GM19328 (cell line): ENCODE results near the gene ULK4.
"Not testable (repeated sequence)": the region's sequence is repeated elsewhere in the genome, so short reads cannot be mapped to it uniquely, and the experiment has no call there.

Experiments
- ATAC-seq: cut with Tn5 transposase; IDR thresholded peaks from one replicate; pipeline ENCODE4 v1.9.1; 2021; ENCODE audit warnings: mild to moderate bottlenecking, moderate library complexity; ENCODE audit not compliant: unreplicated experiment

Gene ULK4

GRCh38 chr3:41592753-41593510 is 369.0 kb downstream of the ULK4 start:
- ATAC-seq = no peak

DNA sequence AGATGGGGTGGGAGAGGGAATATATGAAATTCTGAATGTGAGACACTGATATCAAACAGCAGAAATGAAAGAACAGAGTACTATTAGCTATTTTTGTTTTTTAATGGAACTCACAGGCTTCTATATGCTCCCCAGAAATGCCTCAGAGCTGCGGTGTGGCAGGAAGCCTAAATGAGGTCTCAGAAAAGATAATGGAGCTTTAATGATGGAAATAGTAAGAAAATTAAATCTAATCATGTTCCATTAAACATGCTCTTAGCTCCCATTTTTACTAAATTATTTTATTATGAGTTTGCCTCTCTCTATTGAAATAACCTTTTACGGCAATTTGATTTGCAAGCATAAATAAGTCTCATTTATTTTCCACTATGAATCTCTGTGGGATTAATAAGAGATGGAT is 378.9 kb downstream of the ULK4 start:
- ATAC-seq = no peak

- ATAC-seq = peak; percentile 93
These were observed 380.2 kb downstream of the ULK4 start for GRCh38 chr3:41581700-41582099.

GRCh38 chr3:41580274-41580959 is 381.5 kb downstream of the ULK4 start:
- no peak for ATAC-seq

DNA sequence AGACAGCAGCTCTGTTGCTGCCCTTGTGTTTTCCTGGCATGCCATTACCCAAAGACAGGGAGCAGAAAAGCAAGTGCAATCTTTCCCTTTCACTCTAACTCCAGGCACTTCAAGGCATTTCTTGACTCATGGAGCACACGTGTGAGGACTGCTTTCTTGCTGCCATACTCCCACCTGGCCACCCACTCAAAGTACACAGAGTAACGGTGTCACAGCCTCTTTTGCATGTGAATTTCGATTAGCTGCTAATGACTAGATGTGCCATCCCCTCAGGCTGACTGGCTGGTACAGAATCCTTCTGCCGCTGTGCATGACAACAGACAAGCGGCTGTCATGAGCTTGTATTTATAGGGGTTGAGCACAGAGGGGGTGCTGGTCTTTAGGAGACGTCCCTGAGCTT is 382.0 kb downstream of the ULK4 start:
- ATAC-seq = no peak

GRCh38 chr3:41578798-41579197 is 383.1 kb downstream of the ULK4 start:
- no peak for ATAC-seq

DNA sequence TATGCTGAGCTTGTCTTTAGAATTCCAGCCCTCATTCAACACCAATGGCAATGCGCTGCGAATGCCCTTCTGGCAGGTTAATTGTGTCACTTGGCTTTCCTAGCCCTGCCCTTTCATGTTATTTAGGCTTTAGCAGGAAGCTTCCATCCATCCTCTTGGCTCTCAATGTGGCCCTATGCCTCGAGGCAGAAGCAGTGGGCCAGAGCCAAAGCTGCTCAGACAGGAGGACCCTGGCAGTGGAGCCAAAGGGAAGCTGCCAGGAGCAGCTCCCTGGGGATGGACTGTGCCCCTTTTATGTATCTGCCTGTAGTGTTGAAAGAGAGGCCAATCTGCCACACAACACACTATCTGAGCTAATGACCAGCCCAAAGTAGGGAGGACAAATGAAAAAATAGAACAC is 386.2 kb downstream of the ULK4 start:
- ATAC-seq = no peak

GRCh38 chr3:41574900-41575299 is 387.0 kb downstream of the ULK4 start:
- no peak for ATAC-seq

- no peak for ATAC-seq
These were observed 388.3 kb downstream of the ULK4 start for GRCh38 chr3:41573591-41573990.

DNA sequence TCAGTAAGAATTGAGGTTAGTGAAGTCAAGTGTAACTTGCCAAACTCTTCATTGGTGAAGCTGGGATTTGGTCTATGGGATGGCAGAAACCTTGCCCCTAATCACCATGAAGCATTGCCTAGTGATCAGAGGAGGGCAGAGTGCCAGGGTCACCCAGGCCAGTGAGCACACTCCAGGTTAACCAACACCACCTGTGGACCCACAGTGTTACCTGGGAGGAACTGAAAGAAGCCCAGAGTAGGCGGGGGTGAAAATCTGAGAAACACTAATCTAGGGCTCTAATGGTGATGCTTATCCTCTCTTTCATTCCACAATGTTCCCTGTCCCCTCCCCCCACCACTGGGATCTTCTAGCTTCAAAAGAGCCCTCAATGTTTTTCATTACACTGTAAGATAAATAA is 389.8 kb downstream of the ULK4 start:
- no peak for ATAC-seq

GRCh38 chr3:41569632-41570305 is 392.1 kb downstream of the ULK4 start:
- ATAC-seq = no peak

GRCh38 chr3:41565948-41566514 is 395.9 kb downstream of the ULK4 start:
- ATAC-seq = no peak

- no peak for ATAC-seq
These were observed 396.9 kb downstream of the ULK4 start for GRCh38 chr3:41565003-41565402.

DNA sequence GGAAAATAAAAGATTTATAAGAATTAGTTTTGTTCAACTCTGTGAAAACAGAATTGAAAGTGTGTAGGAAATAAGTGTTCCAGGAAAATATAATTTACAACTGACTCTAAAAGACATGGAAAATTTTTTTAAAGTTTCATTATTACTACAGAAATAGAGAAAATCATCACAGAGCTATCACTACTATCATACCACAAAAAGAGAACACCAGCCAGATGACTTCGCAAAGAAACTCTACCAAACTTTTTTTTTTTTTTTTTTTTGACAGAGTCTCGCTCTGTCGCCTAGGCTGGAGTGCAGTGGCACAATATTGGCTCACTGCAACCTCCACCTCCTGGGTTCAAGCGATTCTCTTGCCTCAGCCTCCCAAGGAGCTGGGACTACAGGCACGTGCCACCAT is 405.7 kb downstream of the ULK4 start:
- not testable (repeated sequence) for ATAC-seq

GRCh38 chr3:41532976-41533375 is 428.9 kb downstream of the ULK4 start:
- ATAC-seq = no peak

DNA sequence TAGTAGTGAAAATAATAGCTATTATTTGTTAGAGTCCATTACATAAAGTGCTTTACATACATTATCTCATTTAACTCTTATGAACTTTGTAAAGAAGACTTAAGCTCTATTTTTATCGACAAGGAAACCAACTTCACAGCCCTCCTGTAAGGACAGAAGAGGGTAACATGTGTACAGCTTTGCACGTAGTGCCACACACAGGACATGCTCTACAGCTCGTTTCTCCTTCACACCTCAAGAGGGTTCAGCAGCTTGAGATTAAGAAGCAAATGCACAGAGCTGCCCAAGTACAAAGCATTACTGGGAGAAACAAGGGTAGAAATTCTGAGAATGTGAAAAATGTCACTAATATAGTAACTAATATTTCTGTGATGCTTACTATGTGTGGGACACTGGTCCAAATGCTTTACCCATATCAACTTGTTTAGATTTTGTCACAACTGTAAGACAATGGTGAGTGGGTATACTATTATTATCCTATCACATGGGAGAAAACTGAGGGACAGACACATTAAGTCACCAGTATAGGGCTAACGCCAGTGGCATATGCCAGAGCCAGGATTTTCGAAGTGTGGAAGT is 434.8 kb downstream of the ULK4 start:
- ATAC-seq = no peak

DNA sequence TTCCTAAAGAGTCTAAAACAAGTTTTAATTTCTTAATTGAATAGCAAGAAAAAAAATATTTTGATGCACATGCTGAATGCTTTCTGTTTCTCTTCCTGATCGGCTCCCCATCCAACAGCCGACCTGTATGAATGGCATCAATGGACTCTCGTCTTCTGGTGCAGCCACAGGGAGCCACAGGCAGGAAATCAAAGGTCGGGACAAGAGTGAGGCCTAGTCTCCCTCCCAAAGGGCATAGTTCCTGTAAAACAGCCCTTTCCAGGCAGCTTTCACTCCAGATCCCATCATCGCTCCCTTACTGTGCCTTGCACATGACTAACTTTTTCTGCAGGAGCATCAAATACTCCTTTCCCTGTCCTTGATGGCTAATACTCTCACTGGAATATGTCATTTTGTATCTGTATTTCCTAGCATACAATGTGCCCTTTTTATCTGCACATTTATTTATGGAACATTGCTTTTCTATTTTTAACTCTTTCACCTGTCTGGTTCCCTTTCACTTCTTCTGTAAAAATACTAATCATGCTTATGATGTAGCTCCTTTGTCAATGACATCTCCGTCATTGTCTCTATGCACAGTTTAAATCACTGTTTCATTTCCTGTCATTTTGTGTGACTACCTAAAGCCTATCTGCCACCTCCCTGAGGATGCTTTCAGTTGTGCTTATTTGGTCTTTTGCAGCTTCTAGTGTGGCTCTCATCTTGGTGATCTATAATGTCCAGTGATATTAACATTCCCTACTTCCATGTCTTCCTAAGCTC is 436.4 kb downstream of the ULK4 start:
- ATAC-seq = no peak

DNA sequence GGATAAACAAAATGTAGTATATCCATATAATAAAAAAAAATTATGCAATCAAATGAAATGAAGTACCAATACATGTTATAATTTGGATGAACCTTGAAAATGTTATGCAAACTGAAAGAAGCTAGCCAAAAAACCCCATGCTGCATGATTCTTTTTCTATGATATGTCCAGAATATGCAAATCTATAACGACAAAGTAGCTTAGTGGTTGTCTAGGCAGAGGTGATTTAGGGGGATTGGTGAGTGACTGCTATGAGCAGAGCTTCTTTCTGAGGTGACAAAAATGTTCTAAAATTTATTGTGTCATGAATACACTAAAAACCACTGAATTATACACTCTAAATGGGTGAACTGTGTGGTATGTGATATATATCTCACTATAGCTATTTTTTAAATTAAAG is 438.0 kb downstream of the ULK4 start:
- no peak for ATAC-seq

GRCh38 chr3:41522612-41523011 is 439.3 kb downstream of the ULK4 start:
- peak; percentile 63 for ATAC-seq

DNA sequence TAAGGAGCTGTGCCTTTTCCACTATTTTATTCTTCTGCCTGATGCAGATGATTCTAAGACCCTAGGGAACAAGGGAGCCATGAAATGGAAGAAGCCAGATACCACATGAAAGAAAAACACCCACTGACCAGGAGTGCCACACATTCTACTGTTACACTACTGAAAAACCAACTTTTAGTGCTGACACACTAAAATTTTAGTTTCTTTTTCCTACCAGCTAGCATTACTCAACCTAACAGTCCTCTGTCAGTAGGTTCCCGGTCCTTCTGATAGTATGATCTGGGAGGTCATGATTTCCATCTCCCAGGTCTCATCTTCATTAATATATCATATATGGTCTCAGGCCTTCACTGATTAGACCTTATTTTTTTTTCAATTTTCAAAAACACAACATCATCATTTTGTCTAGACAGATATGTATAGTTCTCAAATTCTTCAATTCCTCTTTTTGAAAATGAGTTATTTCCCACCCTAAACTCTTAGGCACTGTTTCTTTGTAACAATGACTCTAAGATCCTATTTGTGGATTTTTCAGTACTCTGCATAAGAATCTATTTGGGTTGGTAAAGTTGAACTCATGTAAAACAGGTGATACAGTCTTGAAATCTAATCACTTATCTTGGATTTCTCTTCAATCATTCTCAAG is 440.8 kb downstream of the ULK4 start:
- ATAC-seq = no peak
